Skeletal muscle satellite cell (primary cell): ENCODE results near the gene FSCB.

Source experiments
- H3K27me3 ChIP-seq: 2 replicates; pipeline ENCODE4 v1.7.0; 2013; ENCODE audit warnings: low read length; ENCODE audit not compliant: control insufficient read depth, insufficient read depth
- H3K36me3 ChIP-seq: 2 replicates; pipeline ENCODE4 v1.7.0; 2013; ENCODE audit warnings: mild to moderate bottlenecking, control low read depth, low read length; ENCODE audit not compliant: insufficient read depth
- H3K4me1 ChIP-seq: 2 replicates; pipeline ENCODE4 v1.7.0; 2013; ENCODE audit warnings: low read length; ENCODE audit not compliant: control insufficient read depth, insufficient read depth
- H3K4me2 ChIP-seq: 2 replicates; pipeline ENCODE4 v1.7.0; 2013; ENCODE audit warnings: mild to moderate bottlenecking, low read length
- H3K4me3 ChIP-seq: 2 replicates; pipeline ENCODE4 v1.7.0; 2013; ENCODE audit warnings: low read length
- H3K9ac ChIP-seq: 2 replicates; pipeline ENCODE4 v1.7.0; 2013; ENCODE audit warnings: mild to moderate bottlenecking, low read depth, low read length, moderate library complexity
- H3K9me3 ChIP-seq: replicated peaks from 2 replicates; pipeline ENCODE4 v1.7.0; 2013; ENCODE audit warnings: mild to moderate bottlenecking, control low read depth, low read length

The FSCB gene

DNA sequence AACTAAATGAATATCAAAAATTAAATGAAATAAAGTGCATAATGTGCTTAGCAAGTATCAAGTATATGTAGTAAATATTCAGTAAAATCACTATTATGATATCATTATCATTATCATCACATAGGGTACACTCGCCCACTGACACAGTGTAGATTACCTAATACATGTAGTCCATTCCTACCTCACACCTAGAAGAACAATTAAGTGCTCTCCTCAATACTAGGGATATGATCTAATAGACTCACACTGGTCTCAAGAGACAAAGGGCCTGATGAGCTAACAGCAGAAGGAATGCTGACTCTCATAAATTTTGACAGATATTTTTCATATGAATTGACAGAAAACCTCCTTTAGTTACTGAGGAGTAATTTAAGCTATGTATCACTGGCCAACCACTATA, 29.1 kb downstream of the FSCB start:
- Histone ChIP-seq H3K27me3 (no peaks in the 10 kb centered on the region), H3K36me3 (no peaks in the 10 kb centered on the region), H3K4me1 (no peaks in the 10 kb centered on the region), H3K9ac (no peak overlapping the region), H3K4me3 (no peak overlapping the region), H3K9me3 (peaks cover 4% of the 10 kb centered on the region), H3K4me2 (no peak overlapping the region)

GRCh38 chr14:44468771-44469170, 38.3 kb downstream of the FSCB start:
- Histone ChIP-seq H3K27me3 (no peaks in the 10 kb centered on the region), H3K9me3 (no peaks in the 10 kb centered on the region), H3K4me2 (no peak overlapping the region), H3K9ac (no peak overlapping the region), H3K36me3 (no peaks in the 10 kb centered on the region), H3K4me3 (no peak overlapping the region), H3K4me1 (no peaks in the 10 kb centered on the region)

DNA sequence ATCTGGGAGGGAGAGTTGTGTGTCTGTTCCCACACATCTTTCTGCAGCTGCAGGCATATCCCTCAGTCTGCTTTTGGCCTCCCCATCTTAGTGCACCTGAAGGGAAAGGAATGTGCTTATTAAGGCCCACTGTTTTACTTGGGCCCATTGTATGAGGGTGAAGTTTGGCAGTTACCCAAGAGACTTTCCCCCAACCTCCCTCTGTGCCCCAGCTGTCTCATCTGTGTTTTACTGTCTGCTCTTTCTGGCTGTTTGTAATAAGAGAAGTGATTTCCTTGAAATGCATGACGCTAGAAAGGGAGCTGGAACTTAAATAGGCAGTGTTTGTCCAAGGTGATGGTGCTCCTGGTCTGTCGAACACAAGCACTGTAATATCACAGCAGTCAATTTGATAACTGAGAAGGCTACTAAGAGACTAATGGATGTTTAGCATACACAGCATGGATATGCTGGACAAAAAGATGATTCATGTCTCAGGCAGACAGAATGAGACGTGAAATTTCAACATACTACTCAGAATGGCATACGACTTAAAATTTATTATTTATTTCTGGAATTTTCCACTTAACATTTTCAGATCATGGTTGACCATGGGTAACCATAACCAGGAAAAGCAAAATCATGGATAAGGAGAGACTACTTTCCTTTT, 43.6 kb downstream of the FSCB start:
- Histone ChIP-seq H3K9me3 (no peaks in the 10 kb centered on the region), H3K4me2 (no peak overlapping the region), H3K9ac (no peak overlapping the region), H3K4me3 (no peak overlapping the region), H3K27me3 (no peaks in the 10 kb centered on the region), H3K4me1 (no peaks in the 10 kb centered on the region), H3K36me3 (no peaks in the 10 kb centered on the region)

DNA sequence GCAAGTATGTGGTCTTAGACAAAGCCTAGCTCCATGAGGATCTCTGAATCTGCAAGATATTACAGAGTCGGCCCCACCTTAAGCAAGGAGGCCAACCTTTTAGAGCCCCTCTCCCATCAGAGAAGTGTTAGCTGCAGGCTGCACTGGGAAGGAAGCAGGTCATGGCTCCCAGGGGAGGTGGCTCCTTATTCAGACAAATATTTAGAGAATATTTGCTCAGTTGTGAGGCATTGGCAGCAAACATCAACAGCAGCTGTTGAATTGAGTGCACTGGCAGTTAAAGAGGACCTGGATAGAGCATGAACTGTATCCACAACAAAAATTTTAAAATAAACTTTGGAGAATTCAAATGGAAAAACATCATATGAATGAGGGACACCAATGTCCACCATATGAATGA, 44.7 kb downstream of the FSCB start:
- Histone ChIP-seq H3K4me1 (no peaks in the 10 kb centered on the region), H3K4me2 (no peak overlapping the region), H3K4me3 (no peak overlapping the region), H3K36me3 (no peaks in the 10 kb centered on the region), H3K9ac (no peak overlapping the region), H3K9me3 (no peaks in the 10 kb centered on the region), H3K27me3 (no peaks in the 10 kb centered on the region)

- H3K36me3 ChIP-seq: no peaks in the 10 kb centered on the region
- no peak overlapping the region for H3K4me2 ChIP-seq
- H3K9me3 ChIP-seq: no peaks in the 10 kb centered on the region
- H3K4me3 ChIP-seq: no peak overlapping the region
- H3K27me3 ChIP-seq: no peaks in the 10 kb centered on the region
- H3K9ac ChIP-seq: no peak overlapping the region
- no peaks in the 10 kb centered on the region for H3K4me1 ChIP-seq
Measured at GRCh38 chr14:44461811-44462210, 45.3 kb downstream of the FSCB start.
